SJCRH30 (cell line): ENCODE measurements around the gene GBF1. TPM values are rescaled to one million over a fixed set of nuclear protein-coding genes. Genes with fewer than 3 reads are reported as not detected.

Experiments used
- total RNA-seq: library from RNA; depleted of rRNA; stranded (reverse); fragments of >200 nt; shearing (Covaris generic); gene quantifications from 2 replicates; pipeline ENCODE4 v1.2.3, GENCODE V29; 2014; rRNA removed

GBF1 gene
- total RNA-seq, 1 experiment from 2014 or later: 131 TPM

Other genes starting within 250 kb of the GBF1 start
- 24.1 and 25.7 TPM in 2 replicates for gene ARMH3, start 189.4 kb upstream of the GBF1 start, total RNA-seq
- gene HPS6, start 180.2 kb upstream of the GBF1 start, total RNA-seq: 6.4 and 7.0 TPM in 2 replicates
- gene LDB1, start 125.2 kb upstream of the GBF1 start, total RNA-seq: 72.6 and 81.6 TPM in 2 replicates
- gene PPRC1, start 112.5 kb upstream of the GBF1 start, total RNA-seq: 61.0 and 63.0 TPM in 2 replicates
- gene NOLC1, start 93.1 kb upstream of the GBF1 start, total RNA-seq: 225 and 242 TPM in 2 replicates
- gene ELOVL3, start 19.2 kb upstream of the GBF1 start, total RNA-seq: 0.42 and 0.53 TPM in 2 replicates
- gene PITX3, start 4.0 kb upstream of the GBF1 start, total RNA-seq: 105 and 111 TPM in 2 replicates
- gene NFKB2, start 150.2 kb downstream of the GBF1 start, total RNA-seq: 25.3 and 25.6 TPM in 2 replicates
- 0.18 and 0.26 TPM in 2 replicates for gene PSD, start 173.3 kb downstream of the GBF1 start, total RNA-seq
- 5.8 and 6.1 TPM in 2 replicates for gene FBXL15, start 175.3 kb downstream of the GBF1 start, total RNA-seq
- gene CUEDC2, start 187.0 kb downstream of the GBF1 start, total RNA-seq: 94.8 and 101 TPM in 2 replicates
- gene C10orf95, start 206.0 kb downstream of the GBF1 start, total RNA-seq: 0.08 and 0.15 TPM in 2 replicates